Islet precursor cell (in vitro differentiated cells): ENCODE measurements around the gene MOCS3.
A peak's percentile ranks its signal among the peaks of the same experiment; 100 is the strongest.

ENCODE experiments used
- DNase-seq: peaks from one replicate; pipeline ENCODE4 v3.0.0-alpha.2; 2018

Gene MOCS3, protein sequence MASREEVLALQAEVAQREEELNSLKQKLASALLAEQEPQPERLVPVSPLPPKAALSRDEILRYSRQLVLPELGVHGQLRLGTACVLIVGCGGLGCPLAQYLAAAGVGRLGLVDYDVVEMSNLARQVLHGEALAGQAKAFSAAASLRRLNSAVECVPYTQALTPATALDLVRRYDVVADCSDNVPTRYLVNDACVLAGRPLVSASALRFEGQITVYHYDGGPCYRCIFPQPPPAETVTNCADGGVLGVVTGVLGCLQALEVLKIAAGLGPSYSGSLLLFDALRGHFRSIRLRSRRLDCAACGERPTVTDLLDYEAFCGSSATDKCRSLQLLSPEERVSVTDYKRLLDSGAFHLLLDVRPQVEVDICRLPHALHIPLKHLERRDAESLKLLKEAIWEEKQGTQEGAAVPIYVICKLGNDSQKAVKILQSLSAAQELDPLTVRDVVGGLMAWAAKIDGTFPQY

DNA sequence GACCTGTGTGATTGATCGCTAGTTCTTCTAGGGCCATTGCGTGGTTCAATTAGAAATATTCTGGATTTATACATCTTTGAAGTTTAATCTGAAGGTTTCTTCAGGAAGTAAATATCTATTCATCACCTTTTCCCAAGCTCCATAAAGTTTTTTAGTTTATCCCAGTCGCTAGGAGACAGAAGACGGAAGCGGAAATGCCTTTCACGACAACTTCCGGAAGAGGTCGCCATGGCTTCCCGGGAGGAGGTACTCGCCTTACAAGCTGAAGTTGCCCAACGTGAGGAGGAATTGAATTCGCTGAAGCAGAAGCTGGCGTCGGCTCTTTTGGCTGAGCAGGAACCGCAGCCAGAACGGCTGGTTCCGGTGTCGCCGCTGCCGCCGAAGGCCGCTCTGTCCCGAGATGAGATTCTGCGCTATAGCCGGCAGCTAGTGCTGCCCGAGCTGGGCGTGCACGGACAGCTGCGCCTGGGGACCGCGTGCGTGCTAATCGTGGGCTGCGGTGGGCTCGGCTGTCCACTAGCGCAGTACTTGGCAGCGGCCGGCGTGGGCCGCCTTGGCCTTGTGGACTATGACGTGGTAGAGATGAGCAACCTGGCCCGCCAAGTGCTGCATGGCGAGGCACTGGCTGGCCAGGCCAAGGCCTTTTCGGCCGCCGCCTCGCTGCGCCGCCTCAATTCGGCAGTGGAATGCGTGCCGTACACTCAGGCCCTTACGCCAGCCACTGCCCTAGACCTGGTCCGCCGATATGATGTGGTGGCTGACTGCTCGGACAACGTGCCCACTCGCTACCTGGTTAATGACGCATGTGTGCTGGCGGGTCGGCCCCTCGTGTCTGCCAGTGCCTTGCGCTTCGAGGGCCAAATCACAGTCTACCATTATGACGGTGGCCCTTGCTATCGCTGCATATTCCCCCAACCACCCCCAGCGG is at the start of gene MOCS3:
MOCS3 (plus strand) TSS at position 204 of the 928 bp plus-strand sequence; CDS start at position 229, 25 bp downstream.
- DNase-seq = peak; percentile 88

DNA sequence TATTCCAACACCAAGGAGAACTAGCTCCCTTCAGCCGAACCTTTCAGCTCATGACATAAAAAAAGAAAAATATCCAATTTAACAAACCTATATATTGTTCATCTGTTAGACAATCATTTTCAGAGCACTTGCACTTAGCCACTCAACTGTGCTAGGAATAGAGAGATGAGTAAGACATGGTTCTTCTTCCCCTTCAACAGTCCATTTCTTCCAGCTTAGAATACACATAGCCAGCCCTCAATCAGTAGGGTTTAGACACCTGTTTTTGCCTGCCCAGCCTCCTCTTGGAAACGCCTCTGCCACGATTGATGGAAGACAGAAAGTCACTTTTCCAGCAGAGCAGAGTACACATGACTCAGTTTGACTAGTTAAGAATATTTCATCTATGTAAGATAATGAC is 49.2 kb upstream of the MOCS3 start:
- no peak for DNase-seq

DNA sequence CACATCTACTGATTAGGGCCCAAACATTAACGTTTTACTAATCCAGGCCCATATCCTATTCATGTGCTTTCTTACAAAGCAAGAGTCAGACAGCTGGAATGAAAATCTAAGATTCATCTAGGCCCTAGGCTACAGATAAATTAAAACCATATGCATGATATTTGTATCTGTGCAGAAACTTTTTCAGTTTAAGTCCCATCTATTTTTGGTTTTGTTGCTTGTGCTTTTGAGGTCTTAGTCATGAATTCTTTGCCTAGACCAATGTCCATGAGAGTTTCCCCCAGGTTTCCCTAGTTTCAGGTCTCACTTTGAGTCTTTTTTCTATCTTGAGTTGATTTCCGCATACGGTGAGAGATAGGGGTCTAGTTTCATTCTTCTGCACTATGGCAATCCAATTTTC is 47.6 kb upstream of the MOCS3 start:
- no peak for DNase-seq

- no peak for DNase-seq
Observed at GRCh38 chr20:50911716-50912115, 46.9 kb upstream of the MOCS3 start.

GRCh38 chr20:50913690-50914375 is 44.8 kb upstream of the MOCS3 start:
- no peak for DNase-seq

DNA sequence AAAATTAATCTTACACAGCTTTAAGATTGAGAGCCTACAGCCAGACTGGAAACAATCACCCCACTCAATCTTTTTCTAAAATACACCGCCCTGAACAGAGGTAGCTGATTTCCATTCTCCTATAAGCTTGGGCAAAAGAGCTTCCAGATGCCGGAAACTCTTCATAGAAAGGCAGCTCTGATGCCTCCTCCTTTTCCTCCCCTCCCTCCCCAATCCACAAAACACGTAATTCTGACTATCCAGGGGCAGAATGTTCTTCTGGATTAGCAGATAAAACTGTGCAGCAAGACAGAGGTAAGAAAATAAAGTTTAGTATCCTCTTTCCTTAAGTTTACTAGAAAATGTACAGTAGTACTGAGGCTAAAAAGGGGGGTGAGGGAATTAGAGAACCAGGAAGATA is 43.2 kb upstream of the MOCS3 start:
- no peak for DNase-seq

GRCh38 chr20:50916257-50916656 is 42.4 kb upstream of the MOCS3 start:
- DNase-seq = peak; percentile 57

GRCh38 chr20:50916934-50917333 is 41.7 kb upstream of the MOCS3 start:
- DNase-seq = no peak

DNA sequence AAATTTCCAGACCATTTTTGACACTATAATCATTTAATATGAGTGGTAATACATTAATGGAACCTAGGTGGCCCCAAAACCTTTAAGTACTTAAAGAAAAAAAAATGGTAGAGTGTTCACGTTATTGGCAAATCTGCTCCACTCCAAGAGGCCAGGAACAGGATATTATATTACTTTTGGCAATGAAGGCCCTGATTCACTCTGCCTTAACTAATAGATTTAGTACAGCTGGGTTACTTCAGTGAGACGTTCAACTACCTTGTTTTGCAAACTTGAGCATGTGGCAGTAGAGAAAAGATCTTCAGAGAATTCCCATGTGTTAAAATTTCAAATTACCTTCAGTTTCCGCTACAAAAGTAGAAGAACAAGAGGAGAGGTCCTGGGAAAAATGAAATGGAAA is 40.2 kb upstream of the MOCS3 start:
- DNase-seq = no peak

DNA sequence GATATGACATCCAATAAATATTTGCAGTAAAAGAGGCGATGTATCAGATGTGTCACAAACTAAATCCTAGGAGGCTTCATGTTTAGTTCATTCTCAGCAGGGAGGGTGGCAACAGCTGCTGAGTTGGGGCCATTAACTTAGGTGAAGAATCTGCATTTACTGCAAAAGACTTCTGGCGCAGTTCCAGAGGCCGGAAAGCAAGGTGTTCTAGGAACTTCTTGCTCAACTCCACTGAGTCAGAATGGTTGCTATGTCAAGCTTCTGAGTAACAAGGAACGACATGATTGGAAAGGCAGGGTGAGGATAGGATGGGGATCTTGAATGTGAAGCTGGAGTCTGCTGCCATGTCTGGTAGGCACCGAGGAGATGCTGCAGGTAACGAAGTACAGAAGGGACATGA is 39.1 kb upstream of the MOCS3 start:
- no peak for DNase-seq

- no peak for DNase-seq
Observed at GRCh38 chr20:50920997-50921396, 37.6 kb upstream of the MOCS3 start.

DNA sequence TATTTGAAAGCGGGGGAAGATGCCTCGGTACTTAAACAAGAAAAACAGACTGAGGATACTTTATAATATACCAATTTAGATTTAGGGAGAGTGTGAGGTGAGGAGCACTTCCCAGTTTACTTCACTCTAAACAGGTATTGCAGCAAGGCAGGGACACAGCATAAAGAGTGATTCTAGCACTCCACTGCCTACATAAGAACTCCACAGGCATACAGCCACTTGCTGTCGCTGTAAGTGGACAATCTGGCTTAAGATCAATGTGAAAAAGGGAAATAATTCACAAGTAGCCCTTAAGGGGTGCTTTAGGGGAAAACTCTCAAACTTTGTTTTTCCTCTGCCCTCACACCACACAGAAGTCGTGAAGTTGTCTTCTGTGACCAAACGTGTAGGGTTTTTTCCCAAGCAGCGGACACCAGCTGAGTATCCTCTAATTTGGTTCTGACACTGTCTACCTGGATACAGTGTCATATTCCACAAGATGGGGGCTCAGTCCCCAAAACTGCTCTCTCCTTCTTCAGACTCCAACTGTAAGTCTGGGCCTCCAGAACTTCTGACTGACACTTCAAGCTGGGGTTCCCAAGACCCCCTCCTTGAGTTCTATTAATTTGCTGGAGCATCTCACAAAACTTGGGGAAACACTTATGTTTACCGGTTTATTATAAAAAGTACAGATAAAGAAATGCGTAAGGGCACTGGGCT is 36.7 kb upstream of the MOCS3 start:
- no peak for DNase-seq

GRCh38 chr20:50924261-50924920 is 34.2 kb upstream of the MOCS3 start:
- no peak for DNase-seq

- no peak for DNase-seq
Observed at GRCh38 chr20:50926530-50926929, 32.1 kb upstream of the MOCS3 start.

- no peak for DNase-seq
Observed at GRCh38 chr20:50928469-50928868, 30.1 kb upstream of the MOCS3 start.

DNA sequence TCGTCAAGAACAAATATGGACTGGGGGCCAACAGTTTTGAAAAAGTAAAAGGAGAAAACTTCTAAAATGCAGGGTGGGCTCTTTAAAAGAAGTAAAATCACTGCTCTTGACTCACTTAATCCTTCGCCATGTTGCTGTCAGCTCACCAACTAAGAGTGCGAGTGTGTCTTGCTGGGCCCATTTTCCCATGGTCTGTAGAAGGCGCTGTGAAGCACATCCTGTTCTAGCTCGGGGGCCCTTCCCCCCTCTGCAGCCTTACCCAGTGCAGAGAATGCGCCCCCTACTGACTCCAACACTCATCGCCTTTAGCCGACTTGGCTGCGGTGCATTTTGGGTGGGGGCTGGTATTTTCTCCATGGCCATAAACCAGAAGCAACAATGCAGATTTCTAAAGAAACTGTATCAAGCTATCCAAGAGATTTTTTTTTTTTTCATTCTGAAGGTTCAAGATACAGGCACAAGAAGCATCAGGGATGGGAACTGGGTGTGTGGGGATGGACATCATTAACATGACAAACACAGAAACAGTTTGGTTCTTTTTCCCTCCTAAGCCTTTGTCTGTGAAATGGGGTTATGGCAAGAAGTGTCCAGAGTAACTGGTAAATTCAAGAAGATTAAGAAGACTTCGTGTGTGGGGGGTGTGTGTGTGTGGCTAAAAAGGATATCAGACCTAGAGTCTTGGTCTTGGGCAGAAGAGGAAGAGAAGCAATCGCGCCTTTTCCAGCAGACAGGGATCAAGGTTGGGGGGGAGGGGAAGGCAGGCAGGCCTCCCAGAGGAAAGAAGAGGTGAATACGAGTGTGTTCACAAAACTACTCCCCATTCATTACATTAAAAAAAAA is 29.1 kb upstream of the MOCS3 start:
- peak; percentile 97 for DNase-seq

- DNase-seq = no peak
Observed at GRCh38 chr20:50930139-50930975, 28.3 kb upstream of the MOCS3 start.

- no peak for DNase-seq
Observed at GRCh38 chr20:50930976-50931305, 27.7 kb upstream of the MOCS3 start.

GRCh38 chr20:50931306-50932015 is 27.2 kb upstream of the MOCS3 start, which contains the start of gene ADNP:
ADNP (minus strand) TSS chr20:50931437; CDS start chr20:50903996, 27,441 bp downstream.
- DNase-seq = peak; percentile 94
